ENCODE data around the gene GHR. TPM values are rescaled to one million over a fixed set of nuclear protein-coding genes. Genes with fewer than 3 reads are reported as not detected.
"Not testable (repeated sequence)": the region's sequence is repeated elsewhere in the genome, so short reads cannot be mapped to it uniquely, and the experiment has no call there.

The GHR gene
- total and polyA plus RNA-seq, 8 donors: 0.73 to 3.9 (median 1.3) TPM

DNA sequence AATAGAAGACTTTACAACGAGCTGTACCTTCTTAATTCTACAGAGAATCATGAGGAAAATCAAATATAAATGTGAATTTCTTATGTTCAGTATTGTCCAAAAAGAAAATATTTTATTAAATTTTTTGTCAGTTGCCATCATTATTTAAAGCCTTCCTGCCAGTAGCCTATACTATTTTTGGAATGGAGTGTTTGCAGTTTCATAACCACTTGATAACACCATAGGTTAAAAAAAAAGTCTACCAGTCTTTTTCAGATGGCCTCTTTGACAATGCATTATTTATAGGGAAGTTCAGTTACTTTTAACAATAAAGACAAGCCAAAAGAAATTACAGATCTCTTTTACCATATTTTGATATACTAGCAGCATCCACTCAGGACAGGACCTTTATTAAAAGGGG lies 253.1 kb downstream of the GHR start:
- 72 to 82% methylated on average over 1 of the region's 1 CpG for WGBS, 2 donors
- intact Hi-C loops (cut with DNase I): no loop called here
- H3K4me3 ChIP-seq: no peak overlapping the region
- DNase-seq (no peak), ATAC-seq (no peak), FAIRE-seq (no peak)
- TF ChIP-seq, protein P1, sequence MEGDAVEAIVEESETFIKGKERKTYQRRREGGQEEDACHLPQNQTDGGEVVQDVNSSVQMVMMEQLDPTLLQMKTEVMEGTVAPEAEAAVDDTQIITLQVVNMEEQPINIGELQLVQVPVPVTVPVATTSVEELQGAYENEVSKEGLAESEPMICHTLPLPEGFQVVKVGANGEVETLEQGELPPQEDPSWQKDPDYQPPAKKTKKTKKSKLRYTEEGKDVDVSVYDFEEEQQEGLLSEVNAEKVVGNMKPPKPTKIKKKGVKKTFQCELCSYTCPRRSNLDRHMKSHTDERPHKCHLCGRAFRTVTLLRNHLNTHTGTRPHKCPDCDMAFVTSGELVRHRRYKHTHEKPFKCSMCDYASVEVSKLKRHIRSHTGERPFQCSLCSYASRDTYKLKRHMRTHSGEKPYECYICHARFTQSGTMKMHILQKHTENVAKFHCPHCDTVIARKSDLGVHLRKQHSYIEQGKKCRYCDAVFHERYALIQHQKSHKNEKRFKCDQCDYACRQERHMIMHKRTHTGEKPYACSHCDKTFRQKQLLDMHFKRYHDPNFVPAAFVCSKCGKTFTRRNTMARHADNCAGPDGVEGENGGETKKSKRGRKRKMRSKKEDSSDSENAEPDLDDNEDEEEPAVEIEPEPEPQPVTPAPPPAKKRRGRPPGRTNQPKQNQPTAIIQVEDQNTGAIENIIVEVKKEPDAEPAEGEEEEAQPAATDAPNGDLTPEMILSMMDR (IDR thresholded peaks at IDR 0.05): no peak
- H3K36me3 ChIP-seq: no peaks in the 10 kb centered on the region
- no peaks in the 10 kb centered on the region for H3K27me3 ChIP-seq
- no peaks in the 10 kb centered on the region for H3K9me3 ChIP-seq
- H3K4me1 ChIP-seq: no peaks in the 10 kb centered on the region
- H3K27ac ChIP-seq: no peak overlapping the region

DNA sequence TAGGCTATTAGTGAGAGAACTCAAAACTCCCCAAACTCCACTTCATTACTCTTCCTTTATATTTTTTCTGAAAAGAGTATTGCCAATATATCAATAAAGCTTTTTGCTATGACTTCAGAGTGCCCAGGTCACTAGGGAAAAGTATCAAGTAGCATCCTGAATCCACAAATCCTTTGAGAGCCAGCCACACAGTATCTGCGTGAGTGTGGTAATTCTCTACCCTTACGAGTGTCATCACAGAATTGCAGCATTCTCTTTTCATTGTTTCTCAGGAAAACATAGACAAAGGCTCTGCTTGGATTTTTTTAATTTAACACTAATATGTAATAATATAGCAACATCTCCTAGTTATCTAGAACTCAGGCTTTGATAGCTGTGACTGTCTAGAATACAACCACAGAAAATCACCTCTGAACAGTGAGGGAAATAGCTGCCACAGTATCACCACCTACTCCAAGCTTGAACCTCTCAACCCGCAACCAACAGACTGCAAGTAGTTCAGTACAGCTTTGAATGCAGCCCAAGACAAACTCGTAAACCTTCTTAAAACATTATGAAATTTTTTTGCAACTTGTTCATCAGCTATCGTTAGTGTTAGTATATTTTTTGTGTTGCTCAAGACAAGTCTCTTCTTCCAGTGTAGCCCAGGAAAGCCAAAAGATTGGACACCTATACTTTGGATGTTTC lies 254.1 kb downstream of the GHR start:
- Histone ChIP-seq H3K27me3 (no peaks in the 10 kb centered on the region), H3K4me3 (no peak overlapping the region), H3K27ac (no peak overlapping the region), H3K9me3 (no peaks in the 10 kb centered on the region), H3K4me1 (no peaks in the 10 kb centered on the region), H3K36me3 (no peaks in the 10 kb centered on the region)
- WGBS, 2 donors: 84 to 88% methylated on average over 5 of the region's 5 CpGs
- DNase-seq (no peak), ATAC-seq (no peak), FAIRE-seq (no peak)
- intact Hi-C loops (cut with DNase I): no loop called here
- TF ChIP-seq, protein P1 (IDR thresholded peaks at IDR 0.05): no peak

DNA sequence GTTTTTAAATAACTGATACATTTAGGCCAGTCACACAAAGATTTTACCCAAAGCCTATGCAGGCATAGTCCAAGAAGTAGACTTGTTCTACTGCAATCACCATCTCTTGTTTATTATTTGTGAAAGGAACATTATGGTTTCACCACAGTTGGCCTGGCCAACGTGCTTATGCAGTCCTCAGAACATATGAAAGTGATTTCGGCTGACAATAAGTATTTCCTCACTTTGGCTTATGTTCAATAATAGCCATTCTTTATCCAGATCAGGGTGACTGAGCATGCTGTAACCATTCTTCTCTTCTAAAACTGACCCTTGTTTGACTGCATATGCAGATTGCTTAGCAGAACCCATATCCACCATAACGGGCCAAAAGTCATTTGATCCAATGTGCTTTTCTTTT lies 256.8 kb downstream of the GHR start:
- Histone ChIP-seq H3K9me3 (no peaks in the 10 kb centered on the region), H3K4me3 (no peak overlapping the region), H3K27me3 (no peaks in the 10 kb centered on the region), H3K27ac (no peak overlapping the region), H3K4me1 (no peaks in the 10 kb centered on the region), H3K36me3 (no peaks in the 10 kb centered on the region)
- no peak for FAIRE-seq
- TF ChIP-seq, protein P1 (IDR thresholded peaks at IDR 0.05): no peak
- intact Hi-C loops (cut with DNase I): no loop called here
- DNase-seq: no peak
- WGBS, 2 donors: 74 to 80% methylated on average over 3 of the region's 3 CpGs
- ATAC-seq: no peak

DNA sequence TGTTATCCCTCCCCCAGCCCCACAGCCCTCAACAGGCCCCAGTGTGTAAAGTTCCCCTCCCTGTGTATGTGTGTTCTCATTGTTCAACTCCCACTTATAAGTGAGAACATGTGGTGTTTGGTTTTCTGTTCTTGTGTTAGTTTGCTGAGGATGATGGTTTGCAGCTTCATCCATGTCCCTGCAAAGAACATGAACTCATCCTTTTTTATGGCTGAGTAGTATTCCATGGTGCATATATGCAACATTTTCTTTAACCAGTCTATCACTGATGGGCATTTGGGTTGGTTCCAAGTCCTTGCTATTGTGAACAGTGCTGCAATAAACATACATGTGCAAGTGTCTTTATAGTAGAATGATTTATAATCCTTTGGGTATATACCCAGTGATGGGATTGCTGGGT lies 261.8 kb downstream of the GHR start:
- H3K9me3 ChIP-seq; H3K27ac ChIP-seq; DNase-seq; ATAC-seq; H3K4me3 ChIP-seq; H3K4me1 ChIP-seq; H3K27me3 ChIP-seq; intact Hi-C loops (cut with DNase I); FAIRE-seq; H3K36me3 ChIP-seq: not testable (repeated sequence)

DNA sequence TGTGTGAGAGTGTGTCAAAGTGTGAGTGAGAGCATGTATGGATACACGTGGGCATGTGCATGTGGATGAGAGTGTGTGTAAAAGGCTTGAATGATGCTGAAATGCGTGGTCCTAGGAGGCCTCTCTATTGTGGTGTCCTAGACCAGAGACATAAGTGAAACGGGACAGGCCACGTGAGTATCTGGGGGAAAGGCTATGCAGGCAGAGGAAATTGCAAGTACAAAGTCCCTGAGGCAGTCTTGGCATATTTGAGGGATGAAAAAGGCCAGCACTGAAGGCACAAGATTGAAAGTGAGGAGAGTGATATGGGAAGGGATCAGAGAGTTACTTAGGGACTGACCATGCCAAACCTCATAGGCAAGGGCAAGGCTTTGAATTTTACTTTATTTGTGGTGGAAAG lies 266.2 kb downstream of the GHR start:
- no peaks in the 10 kb centered on the region for H3K9me3 ChIP-seq
- H3K36me3 ChIP-seq: no peaks in the 10 kb centered on the region
- intact Hi-C loops (cut with DNase I): no loop called here
- WGBS, 2 donors: 68 to 70% methylated on average over 4 of the region's 4 CpGs
- TF ChIP-seq, protein P1 (IDR thresholded peaks at IDR 0.05): no peak
- no peak overlapping the region for H3K4me3 ChIP-seq
- FAIRE-seq (no peak), ATAC-seq (no peak), DNase-seq (no peak)
- no peaks in the 10 kb centered on the region for H3K4me1 ChIP-seq
- H3K27me3 ChIP-seq: no peaks in the 10 kb centered on the region
- no peak overlapping the region for H3K27ac ChIP-seq

Measured in pancreas (tissue), 10 donors.